ENCODE measurements around the gene TPH2.

- TF ChIP-seq, protein P1, sequence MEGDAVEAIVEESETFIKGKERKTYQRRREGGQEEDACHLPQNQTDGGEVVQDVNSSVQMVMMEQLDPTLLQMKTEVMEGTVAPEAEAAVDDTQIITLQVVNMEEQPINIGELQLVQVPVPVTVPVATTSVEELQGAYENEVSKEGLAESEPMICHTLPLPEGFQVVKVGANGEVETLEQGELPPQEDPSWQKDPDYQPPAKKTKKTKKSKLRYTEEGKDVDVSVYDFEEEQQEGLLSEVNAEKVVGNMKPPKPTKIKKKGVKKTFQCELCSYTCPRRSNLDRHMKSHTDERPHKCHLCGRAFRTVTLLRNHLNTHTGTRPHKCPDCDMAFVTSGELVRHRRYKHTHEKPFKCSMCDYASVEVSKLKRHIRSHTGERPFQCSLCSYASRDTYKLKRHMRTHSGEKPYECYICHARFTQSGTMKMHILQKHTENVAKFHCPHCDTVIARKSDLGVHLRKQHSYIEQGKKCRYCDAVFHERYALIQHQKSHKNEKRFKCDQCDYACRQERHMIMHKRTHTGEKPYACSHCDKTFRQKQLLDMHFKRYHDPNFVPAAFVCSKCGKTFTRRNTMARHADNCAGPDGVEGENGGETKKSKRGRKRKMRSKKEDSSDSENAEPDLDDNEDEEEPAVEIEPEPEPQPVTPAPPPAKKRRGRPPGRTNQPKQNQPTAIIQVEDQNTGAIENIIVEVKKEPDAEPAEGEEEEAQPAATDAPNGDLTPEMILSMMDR (IDR thresholded peaks at IDR 0.05), result no peak
- TF ChIP-seq EZH2phosphoT487 (IDR thresholded peaks at IDR 0.05), result no peak
- no peak for TF ChIP-seq EZH2 (IDR thresholded peaks at IDR 0.05)
Measured at GRCh38 chr12:72012874-72013273, 74.2 kb downstream of the TPH2 start.
